ENCODE data around the gene FSCN2.

Gene FSCN2

GRCh38 chr17:81509207-81509971 is 18.8 kb upstream of the FSCN2 start:
- no peak for TF ChIP-seq CTCF (conservative IDR thresholded peaks at IDR 0.05; ENCODE audit: low read length)
- TF ChIP-seq EZH2phosphoT487 (IDR thresholded peaks at IDR 0.05; ENCODE audit: borderline replicate concordance): no peak
- H3K9ac ChIP-seq (ENCODE audit: low read depth, low read length, poor library complexity, severe bottlenecking): peak overlapping the region; percentile 100
- peaks cover 50% of the 10 kb centered on the region for H4K20me1 ChIP-seq (ENCODE audit: insufficient read depth, low read length, poor library complexity, severe bottlenecking)

GRCh38 chr17:81509972-81510784 is 18.0 kb upstream of the FSCN2 start:
- TF ChIP-seq EZH2phosphoT487 (IDR thresholded peaks at IDR 0.05; ENCODE audit: borderline replicate concordance): no peak
- H3K4me1 ChIP-seq (ENCODE audit: insufficient read depth, low read length, poor library complexity, severe bottlenecking): peaks cover 26% of the 10 kb centered on the region
- peaks cover 30% of the 10 kb centered on the region for H3K27me3 ChIP-seq (ENCODE audit: insufficient read depth, low read length, poor library complexity, severe bottlenecking)
- H3K9me3 ChIP-seq (ENCODE audit: insufficient read depth, low read depth, low read length): no peaks in the 10 kb centered on the region
- H3K9me2 ChIP-seq (replicated peaks; ENCODE audit: low read depth, low read length): no peaks in the 10 kb centered on the region
- peaks cover 72% of the 10 kb centered on the region for H3K79me2 ChIP-seq (ENCODE audit: insufficient read depth, low read length)
- peaks cover 39% of the 10 kb centered on the region for H3K36me3 ChIP-seq (ENCODE audit: insufficient read depth, low read length)
- H2AFZ ChIP-seq (ENCODE audit: low read length): no peak overlapping the region
- peak overlapping the region; percentile 100 for H3K9ac ChIP-seq (ENCODE audit: low read depth, low read length, poor library complexity, severe bottlenecking)
- H4K20me1 ChIP-seq (ENCODE audit: insufficient read depth, low read length, poor library complexity, severe bottlenecking): peaks cover 50% of the 10 kb centered on the region
- peak overlapping the region; percentile 97 for H3K4me3 ChIP-seq (ENCODE audit: low read length, poor library complexity, severe bottlenecking)
- peak overlapping the region; percentile 84 for H3K4me2 ChIP-seq (ENCODE audit: low read depth, low read length, poor library complexity, severe bottlenecking)
- peaks cover 14% of the 10 kb centered on the region for H3F3A ChIP-seq (ENCODE audit: low read depth)

More at GRCh38 chr17:81509207-81509971, 18.8 kb upstream of the FSCN2 start:
- Histone ChIP-seq H3K4me2 (ENCODE audit: low read depth, low read length, poor library complexity, severe bottlenecking) (peak overlapping the region; percentile 84), H3K9me3 (ENCODE audit: insufficient read depth, low read depth, low read length) (no peaks in the 10 kb centered on the region), H2AFZ (ENCODE audit: low read length) (no peak overlapping the region), H3K4me1 (ENCODE audit: insufficient read depth, low read length, poor library complexity, severe bottlenecking) (peaks cover 26% of the 10 kb centered on the region), H3K36me3 (ENCODE audit: insufficient read depth, low read length) (peaks cover 39% of the 10 kb centered on the region), H3F3A (ENCODE audit: low read depth) (peaks cover 14% of the 10 kb centered on the region), H3K9me2 (replicated peaks; ENCODE audit: low read depth, low read length) (no peaks in the 10 kb centered on the region), H3K4me3 (ENCODE audit: low read length, poor library complexity, severe bottlenecking) (peak overlapping the region; percentile 97), H3K79me2 (ENCODE audit: insufficient read depth, low read length) (peaks cover 69% of the 10 kb centered on the region), H3K27me3 (ENCODE audit: insufficient read depth, low read length, poor library complexity, severe bottlenecking) (peaks cover 30% of the 10 kb centered on the region)

GRCh38 chr17:81510785-81511553 is 17.2 kb upstream of the FSCN2 start:
- Histone ChIP-seq H3K27me3 (ENCODE audit: insufficient read depth, low read length, poor library complexity, severe bottlenecking) (peaks cover 30% of the 10 kb centered on the region), H4K20me1 (ENCODE audit: insufficient read depth, low read length, poor library complexity, severe bottlenecking) (peaks cover 57% of the 10 kb centered on the region), H3K79me2 (ENCODE audit: insufficient read depth, low read length) (peaks cover 80% of the 10 kb centered on the region), H3K4me2 (ENCODE audit: low read depth, low read length, poor library complexity, severe bottlenecking) (peak overlapping the region; percentile 84), H3K9me2 (replicated peaks; ENCODE audit: low read depth, low read length) (no peaks in the 10 kb centered on the region), H3K4me3 (ENCODE audit: low read length, poor library complexity, severe bottlenecking) (peak overlapping the region; percentile 97), H3K4me1 (ENCODE audit: insufficient read depth, low read length, poor library complexity, severe bottlenecking) (peaks cover 30% of the 10 kb centered on the region), H3F3A (ENCODE audit: low read depth) (peaks cover 17% of the 10 kb centered on the region), H3K9me3 (ENCODE audit: insufficient read depth, low read depth, low read length) (no peaks in the 10 kb centered on the region), H3K9ac (ENCODE audit: low read depth, low read length, poor library complexity, severe bottlenecking) (peak overlapping the region; percentile 100), H3K36me3 (ENCODE audit: insufficient read depth, low read length) (peaks cover 39% of the 10 kb centered on the region), H2AFZ (ENCODE audit: low read length) (no peak overlapping the region)
- TF ChIP-seq CTCF (conservative IDR thresholded peaks at IDR 0.05; ENCODE audit: low read length) (no peak), EZH2phosphoT487 (IDR thresholded peaks at IDR 0.05; ENCODE audit: borderline replicate concordance) (no peak)

Measured in Loucy (cell line).